Brain microvascular endothelial cell (primary cell): ENCODE measurements around the gene CAPN5.

ENCODE experiments used
- DNase-seq: peaks from one replicate; pipeline ENCODE4 v3.0.0-alpha.2; 2020
- H3K27ac ChIP-seq: fragments of 250-450 bp; sonication (Bioruptor Pico); 2 replicates; pipeline ENCODE4 v1.5.1; 2020; ENCODE audit warnings: mild to moderate bottlenecking, moderate library complexity
- H3K27me3 ChIP-seq: fragments of 250-450 bp; sonication (Bioruptor Pico); replicated peaks from 2 replicates; pipeline ENCODE4 v1.5.1; 2020; ENCODE audit warnings: mild to moderate bottlenecking
- H3K36me3 ChIP-seq: fragments of 250-450 bp; sonication (Bioruptor Pico); replicated peaks from 2 replicates; pipeline ENCODE4 v1.5.1; 2020; ENCODE audit warnings: mild to moderate bottlenecking
- H3K4me3 ChIP-seq: 2 replicates; pipeline ENCODE4 v1.5.1; 2011; ENCODE audit warnings: low read depth, mild to moderate bottlenecking, control low read depth, low read length, moderate library complexity
- in situ Hi-C: cut with HindIII; loops from 2 replicates; pipeline ENCODE4 v1.10.0; 2017; ENCODE audit warnings: low sequenced_read_pairs, low pct_ligation_motif_present
- TF ChIP-seq, protein P1 (sequence below): IDR thresholded peaks from 2 replicates; pipeline ENCODE4 v1.5.1; 2011; ENCODE audit warnings: low read depth, mild to moderate bottlenecking, moderate library complexity, low read length, control low read depth, inconsistent platforms; ENCODE audit errors: missing control alignments

Gene CAPN5

DNA sequence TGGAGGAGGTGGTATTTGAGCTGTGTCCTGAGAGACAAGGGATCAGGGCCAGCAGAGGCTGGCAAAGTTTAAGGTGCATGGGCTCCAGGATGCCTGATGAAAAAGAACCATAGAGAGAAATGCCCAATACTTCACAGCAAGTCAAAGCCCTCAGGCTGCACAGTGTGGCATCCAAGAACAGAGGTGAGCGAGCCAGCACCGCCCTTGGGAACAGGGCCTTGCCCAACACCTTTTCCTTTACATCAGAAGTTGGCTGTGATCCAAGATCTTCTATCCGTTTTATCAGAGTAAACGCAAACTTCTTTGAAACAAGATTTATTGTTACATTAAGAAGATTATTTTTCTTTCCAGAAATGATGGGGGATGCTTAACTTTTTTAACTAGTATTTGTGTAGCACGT lies 31.2 kb upstream of the CAPN5 start:
- no peak overlapping the region for H3K4me3 ChIP-seq
- no peaks in the 10 kb centered on the region for H3K36me3 ChIP-seq
- DNase-seq, result no peak
- H3K27me3 ChIP-seq, result no peaks in the 10 kb centered on the region
- in situ Hi-C loops, result no loop called here
- TF ChIP-seq, protein P1, sequence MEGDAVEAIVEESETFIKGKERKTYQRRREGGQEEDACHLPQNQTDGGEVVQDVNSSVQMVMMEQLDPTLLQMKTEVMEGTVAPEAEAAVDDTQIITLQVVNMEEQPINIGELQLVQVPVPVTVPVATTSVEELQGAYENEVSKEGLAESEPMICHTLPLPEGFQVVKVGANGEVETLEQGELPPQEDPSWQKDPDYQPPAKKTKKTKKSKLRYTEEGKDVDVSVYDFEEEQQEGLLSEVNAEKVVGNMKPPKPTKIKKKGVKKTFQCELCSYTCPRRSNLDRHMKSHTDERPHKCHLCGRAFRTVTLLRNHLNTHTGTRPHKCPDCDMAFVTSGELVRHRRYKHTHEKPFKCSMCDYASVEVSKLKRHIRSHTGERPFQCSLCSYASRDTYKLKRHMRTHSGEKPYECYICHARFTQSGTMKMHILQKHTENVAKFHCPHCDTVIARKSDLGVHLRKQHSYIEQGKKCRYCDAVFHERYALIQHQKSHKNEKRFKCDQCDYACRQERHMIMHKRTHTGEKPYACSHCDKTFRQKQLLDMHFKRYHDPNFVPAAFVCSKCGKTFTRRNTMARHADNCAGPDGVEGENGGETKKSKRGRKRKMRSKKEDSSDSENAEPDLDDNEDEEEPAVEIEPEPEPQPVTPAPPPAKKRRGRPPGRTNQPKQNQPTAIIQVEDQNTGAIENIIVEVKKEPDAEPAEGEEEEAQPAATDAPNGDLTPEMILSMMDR, result no peak
- H3K27ac ChIP-seq, result no peak overlapping the region

DNA sequence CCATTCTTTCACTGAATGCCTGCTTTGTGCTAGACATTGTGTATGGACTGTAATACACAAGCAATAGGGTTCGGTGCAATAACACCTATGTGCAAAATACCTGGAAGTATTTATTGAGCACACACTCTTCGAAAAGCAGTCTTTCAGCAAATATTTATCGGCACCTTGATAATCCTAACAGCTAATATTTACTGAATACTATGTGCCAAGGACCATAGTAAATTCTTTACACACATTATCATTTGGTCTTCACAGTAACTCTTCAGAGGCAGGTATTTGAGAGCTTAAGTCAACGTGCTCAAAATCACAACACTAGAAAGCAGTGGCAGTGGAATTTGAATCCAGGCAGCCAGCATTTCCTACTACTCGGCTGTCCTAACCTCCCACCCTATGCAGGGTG lies 30.4 kb upstream of the CAPN5 start:
- H3K4me3 ChIP-seq, result no peak overlapping the region
- H3K27me3 ChIP-seq, result no peaks in the 10 kb centered on the region
- in situ Hi-C loops, result no loop called here
- H3K27ac ChIP-seq, result no peak overlapping the region
- no peaks in the 10 kb centered on the region for H3K36me3 ChIP-seq
- no peak for DNase-seq
- TF ChIP-seq, protein P1, result no peak

DNA sequence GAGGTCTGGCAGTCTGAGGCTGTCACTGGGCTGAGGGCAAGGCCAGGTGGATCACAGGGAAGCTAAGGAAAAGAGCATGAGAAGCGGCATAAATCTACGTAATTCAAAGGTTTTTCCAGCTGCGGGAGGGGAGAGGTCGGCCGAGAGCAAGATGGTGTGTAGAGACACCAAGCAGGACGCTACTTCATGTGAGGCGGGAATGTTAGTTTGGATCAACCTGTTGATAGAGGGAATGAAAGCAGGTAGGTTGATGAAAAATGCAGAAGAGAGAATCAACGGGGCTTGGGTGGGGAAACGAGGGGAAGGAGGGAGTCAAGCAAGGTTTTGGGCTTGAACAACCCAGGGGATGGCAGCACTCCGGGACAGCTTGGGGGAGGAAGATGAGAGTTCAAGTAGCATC lies 29.7 kb upstream of the CAPN5 start:
- no peak overlapping the region for H3K4me3 ChIP-seq
- no peak overlapping the region for H3K27ac ChIP-seq
- in situ Hi-C loops, result no loop called here
- no peaks in the 10 kb centered on the region for H3K36me3 ChIP-seq
- H3K27me3 ChIP-seq, result no peaks in the 10 kb centered on the region
- TF ChIP-seq, protein P1, result no peak
- no peak for DNase-seq

DNA sequence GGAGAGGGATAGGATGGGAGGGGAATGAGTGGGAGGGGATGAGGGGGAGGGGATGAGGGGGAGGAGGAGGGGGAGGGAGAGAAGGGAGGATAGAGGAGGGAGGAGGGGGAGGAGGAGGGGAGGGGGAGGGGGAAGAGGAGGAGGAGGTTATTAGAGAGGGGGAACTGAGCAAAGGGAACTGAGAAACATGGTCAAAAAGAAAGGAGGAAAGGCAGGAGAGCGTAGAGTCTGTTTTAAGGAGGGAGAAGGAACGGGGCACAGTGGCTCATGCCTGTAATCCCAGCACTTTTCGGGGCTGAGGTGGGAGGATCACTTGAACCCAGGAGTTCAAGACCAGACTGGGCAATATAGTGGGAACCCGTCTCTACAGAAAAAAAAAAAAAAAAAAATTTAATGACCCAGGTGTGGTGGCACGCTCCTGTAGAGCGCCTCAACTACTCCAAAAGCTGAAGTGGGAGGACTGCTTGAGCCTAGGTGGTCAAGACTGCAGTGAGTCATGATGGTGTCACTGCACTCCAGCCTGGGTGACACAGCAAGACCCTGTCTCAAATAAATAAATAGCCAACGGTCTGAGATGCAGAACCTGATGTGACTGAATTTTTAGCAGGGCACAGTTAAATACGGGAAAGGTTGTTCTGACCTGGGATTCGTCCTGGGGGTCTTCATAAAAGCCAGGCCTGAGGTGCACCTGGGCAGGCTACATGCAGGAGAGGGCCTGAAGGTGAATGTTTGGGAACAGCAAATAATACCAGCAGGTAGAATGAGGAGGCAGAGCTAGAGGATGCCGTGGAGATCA lies 28.5 kb upstream of the CAPN5 start:
- no peaks in the 10 kb centered on the region for H3K27me3 ChIP-seq
- in situ Hi-C loops, result no loop called here

DNA sequence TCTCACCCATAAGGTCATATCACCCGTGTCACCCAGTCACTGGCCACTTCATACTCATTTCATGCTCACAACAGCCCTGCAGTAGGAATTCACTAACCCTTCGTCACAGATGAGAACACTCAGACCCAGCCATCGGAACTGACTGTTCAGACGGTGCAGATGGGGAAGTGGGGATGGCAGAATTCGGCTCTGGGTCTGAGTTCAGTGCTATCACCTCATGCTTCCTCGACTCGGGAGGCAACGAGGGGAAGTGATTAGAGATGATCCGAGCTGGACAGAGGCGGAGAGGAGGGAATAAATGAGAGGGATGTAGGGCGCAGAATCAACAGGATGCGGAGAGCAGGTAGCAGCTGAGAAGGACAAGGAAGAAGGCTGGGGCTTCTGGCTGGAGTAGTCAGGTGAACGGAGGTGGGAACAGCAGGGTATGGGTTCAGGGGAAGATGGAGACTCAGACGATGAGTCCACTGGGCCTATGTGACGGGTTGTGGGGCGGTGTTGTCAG lies 27.9 kb upstream of the CAPN5 start:
- no peaks in the 10 kb centered on the region for H3K36me3 ChIP-seq
- TF ChIP-seq, protein P1, result no peak
- in situ Hi-C loops, result no loop called here
- no peaks in the 10 kb centered on the region for H3K27me3 ChIP-seq
- no peak overlapping the region for H3K4me3 ChIP-seq
- H3K27ac ChIP-seq, result no peak overlapping the region
- DNase-seq, result no peak

More for the DNA sequence above, 28.5 kb upstream of the CAPN5 start:
- Histone ChIP-seq H3K27ac (no peak overlapping the region), H3K4me3 (no peak overlapping the region), H3K36me3 (no peaks in the 10 kb centered on the region)
- TF ChIP-seq, protein P1, result no peak
- no peak for DNase-seq
